ENCODE measurements around the gene LPXN.

DNA sequence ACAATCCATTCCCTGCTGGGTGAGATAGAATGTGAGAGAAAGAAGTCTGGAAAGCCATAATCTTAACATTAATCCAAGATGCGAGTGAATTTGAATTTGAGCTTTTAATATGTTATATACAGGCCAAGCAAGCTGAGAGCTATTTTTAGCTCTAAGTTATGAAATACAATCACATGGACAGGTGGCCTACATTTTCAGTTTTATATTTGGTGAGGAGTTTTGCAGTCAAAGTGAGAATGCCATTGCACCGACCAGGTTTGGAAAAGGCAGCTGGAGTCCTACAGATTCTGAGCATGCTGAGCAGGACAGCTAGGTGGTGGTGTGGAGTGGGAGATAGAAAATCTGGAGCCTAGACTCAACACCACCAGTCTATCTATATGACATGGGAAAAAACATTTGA is 79.8 kb downstream of the LPXN start:
- TF ChIP-seq, protein P1, sequence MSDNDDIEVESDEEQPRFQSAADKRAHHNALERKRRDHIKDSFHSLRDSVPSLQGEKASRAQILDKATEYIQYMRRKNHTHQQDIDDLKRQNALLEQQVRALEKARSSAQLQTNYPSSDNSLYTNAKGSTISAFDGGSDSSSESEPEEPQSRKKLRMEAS (IDR thresholded peaks at IDR 0.05; ENCODE audit: low read depth, low read length): no peak
- TF ChIP-seq JUNB (IDR thresholded peaks at IDR 0.05) (peak; percentile 39; the same call in 1 of the 2 replicates), ZNF622 (IDR thresholded peaks at IDR 0.05) (no peak), ELK1 (IDR thresholded peaks at IDR 0.05; ENCODE audit: low read depth, low read length) (no peak), POLR2A (IDR thresholded peaks at IDR 0.05; ENCODE audit: low read depth, low read length) (no peak)

Data from GM12878 (cell line).